Peyer's patch (tissue), 4 donors: ENCODE measurements around the gene OR4E1. TPM values are rescaled to one million over a fixed set of nuclear protein-coding genes. Genes with fewer than 3 reads are reported as not detected.

ENCODE experiments used
- DNase-seq, 3 donors: peaks; one replicate each; pipeline ENCODE4 v3.0.0-alpha.2; 2017 to 2019
- H3K27ac ChIP-seq, 4 donors: fragments of 200-600 bp; sonication (generic); one replicate each; pipeline ENCODE4 v1.5.1; 2016 to 2019
- H3K27me3 ChIP-seq, 2 donors: fragments of 200-600 bp; sonication (generic); one replicate each; pipeline ENCODE4 v1.5.1; 2019
- H3K36me3 ChIP-seq, 3 donors: fragments of 200-600 bp; sonication (generic); one replicate each; pipeline ENCODE4 v1.5.1; 2016 to 2019
- H3K4me1 ChIP-seq, 4 donors: fragments of 200-600 bp; sonication (generic); one replicate each; pipeline ENCODE4 v1.5.1; 2016 to 2019
- H3K4me3 ChIP-seq, 4 donors: fragments of 200-600 bp; sonication (generic); 1 replicate in 3 of 4; 2 replicates in 1 of 4; pipeline ENCODE4 v1.5.1; 2016 to 2019; ENCODE audit warnings: mild to moderate bottlenecking in 1 of 4
- H3K9me3 ChIP-seq, 4 donors: fragments of 200-600 bp; sonication (generic); one replicate each; pipeline ENCODE4 v1.5.1; 2016 to 2019; ENCODE audit warnings: mild to moderate bottlenecking in 1 of 4
- POLR2A ChIP-seq, 2 donors: fragments of 450-650 bp; IDR thresholded peaks; one replicate each; pipeline ENCODE4 v1.5.1; 2017; ENCODE audit warnings: antibody characterized with exemption in 2 of 2, mild to moderate bottlenecking in 2 of 2, moderate library complexity in 2 of 2
- total RNA-seq, 4 donors: library from RNA; depleted of rRNA; stranded (reverse); fragments of >200 nt; gene quantifications; one replicate each; pipeline ENCODE4 v1.1.0, GENCODE V29; 2016
- TF ChIP-seq, protein P1 (sequence below), 6 experiments: fragments of 450-650 bp in 4 of 6; fragments of 200-600 bp in 2 of 6; sonication (generic) in 1 of 6; IDR thresholded peaks; one replicate each; pipeline ENCODE4 v1.5.1; 2017 to 2019; ENCODE audit warnings: antibody characterized with exemption in 6 of 6, mild to moderate bottlenecking in 3 of 6, moderate library complexity in 1 of 6

Gene OR4E1
- total RNA-seq, 4 donors from 2014 or later, result not detected

DNA sequence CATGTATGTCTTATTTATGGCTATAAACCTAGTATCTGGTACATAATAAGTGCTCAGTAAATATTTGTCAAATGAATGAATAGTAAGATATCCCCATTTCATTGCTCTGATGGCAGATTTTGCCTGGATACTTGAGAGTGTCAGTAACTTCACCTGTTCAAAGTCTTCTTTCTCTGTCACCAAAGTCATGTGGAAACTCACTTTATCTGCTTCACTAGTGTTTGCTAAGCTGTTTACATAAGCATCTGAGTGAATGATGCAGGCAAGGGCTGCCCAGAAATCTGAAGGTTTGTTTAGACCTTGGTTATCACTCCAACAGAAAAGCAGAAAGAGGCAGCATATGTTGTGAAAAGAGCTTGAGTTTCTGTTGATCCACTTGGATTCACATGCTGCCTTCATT is 4.3 kb downstream of the OR4E1 start:
- Histone ChIP-seq H3K4me3 (no peak overlapping the region), H3K36me3 (no peaks in the 10 kb centered on the region), H3K4me1 (no peaks in the 10 kb centered on the region), H3K9me3 (no peaks in the 10 kb centered on the region), H3K27me3 (no peaks in the 10 kb centered on the region), H3K27ac (no peak overlapping the region)
- DNase-seq, result no peak
- TF ChIP-seq POLR2A (IDR thresholded peaks at IDR 0.05), result no peak
- TF ChIP-seq, protein P1, sequence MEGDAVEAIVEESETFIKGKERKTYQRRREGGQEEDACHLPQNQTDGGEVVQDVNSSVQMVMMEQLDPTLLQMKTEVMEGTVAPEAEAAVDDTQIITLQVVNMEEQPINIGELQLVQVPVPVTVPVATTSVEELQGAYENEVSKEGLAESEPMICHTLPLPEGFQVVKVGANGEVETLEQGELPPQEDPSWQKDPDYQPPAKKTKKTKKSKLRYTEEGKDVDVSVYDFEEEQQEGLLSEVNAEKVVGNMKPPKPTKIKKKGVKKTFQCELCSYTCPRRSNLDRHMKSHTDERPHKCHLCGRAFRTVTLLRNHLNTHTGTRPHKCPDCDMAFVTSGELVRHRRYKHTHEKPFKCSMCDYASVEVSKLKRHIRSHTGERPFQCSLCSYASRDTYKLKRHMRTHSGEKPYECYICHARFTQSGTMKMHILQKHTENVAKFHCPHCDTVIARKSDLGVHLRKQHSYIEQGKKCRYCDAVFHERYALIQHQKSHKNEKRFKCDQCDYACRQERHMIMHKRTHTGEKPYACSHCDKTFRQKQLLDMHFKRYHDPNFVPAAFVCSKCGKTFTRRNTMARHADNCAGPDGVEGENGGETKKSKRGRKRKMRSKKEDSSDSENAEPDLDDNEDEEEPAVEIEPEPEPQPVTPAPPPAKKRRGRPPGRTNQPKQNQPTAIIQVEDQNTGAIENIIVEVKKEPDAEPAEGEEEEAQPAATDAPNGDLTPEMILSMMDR (IDR thresholded peaks at IDR 0.05), result no peak

DNA sequence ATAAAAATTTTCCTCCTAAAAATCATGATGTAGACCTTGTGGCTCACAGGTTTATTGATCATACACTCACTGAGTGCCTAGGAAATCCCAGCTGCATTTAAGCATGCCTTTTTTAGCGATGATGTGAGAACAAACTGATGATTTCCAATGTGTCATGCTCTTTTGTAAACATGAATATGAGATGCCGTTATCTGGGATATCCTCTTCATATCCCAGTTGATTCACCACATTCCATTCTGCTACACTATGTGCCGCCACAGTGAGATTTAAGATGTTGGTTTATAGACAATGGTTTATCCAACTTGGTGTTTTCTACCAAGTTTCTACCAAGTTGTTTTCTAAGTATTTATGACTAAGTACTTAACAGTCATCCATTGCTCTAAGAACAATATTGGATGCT is 5.2 kb downstream of the OR4E1 start:
- Histone ChIP-seq H3K9me3 (no peaks in the 10 kb centered on the region), H3K27ac (no peak overlapping the region), H3K4me1 (no peaks in the 10 kb centered on the region), H3K36me3 (no peaks in the 10 kb centered on the region), H3K4me3 (no peak overlapping the region), H3K27me3 (no peaks in the 10 kb centered on the region)
- TF ChIP-seq, protein P1 (IDR thresholded peaks at IDR 0.05), result no peak
- no peak for TF ChIP-seq POLR2A (IDR thresholded peaks at IDR 0.05)
- no peak for DNase-seq

DNA sequence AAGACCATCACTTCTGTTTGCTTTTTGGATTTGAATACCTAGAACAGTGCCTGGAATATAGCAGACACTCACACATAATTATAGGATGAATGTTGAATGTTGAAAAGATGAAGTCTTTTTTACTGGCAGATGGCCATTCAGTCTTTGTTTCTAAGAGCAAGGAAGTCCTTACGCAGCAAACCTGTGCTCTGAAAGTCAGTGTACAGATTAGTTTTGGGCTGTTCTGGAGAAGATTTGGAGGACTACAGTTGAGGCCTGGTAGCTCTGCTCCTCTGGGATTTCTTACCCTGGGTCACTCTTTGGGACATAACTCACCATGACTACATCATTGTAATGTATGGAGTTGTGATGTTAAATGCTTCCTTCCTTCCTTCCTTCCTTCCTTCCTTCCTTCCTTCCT is 16.6 kb downstream of the OR4E1 start:
- Histone ChIP-seq H3K4me1 (peaks cover 0 to 7% (median 0%) of the 10 kb centered on the region in 4 donors), H3K4me3 (no peak overlapping the region), H3K27ac (no peak overlapping the region), H3K27me3 (no peaks in the 10 kb centered on the region), H3K36me3 (no peaks in the 10 kb centered on the region), H3K9me3 (no peaks in the 10 kb centered on the region)
- no peak for TF ChIP-seq POLR2A (IDR thresholded peaks at IDR 0.05)
- TF ChIP-seq, protein P1 (IDR thresholded peaks at IDR 0.05), result no peak
- no peak for DNase-seq

DNA sequence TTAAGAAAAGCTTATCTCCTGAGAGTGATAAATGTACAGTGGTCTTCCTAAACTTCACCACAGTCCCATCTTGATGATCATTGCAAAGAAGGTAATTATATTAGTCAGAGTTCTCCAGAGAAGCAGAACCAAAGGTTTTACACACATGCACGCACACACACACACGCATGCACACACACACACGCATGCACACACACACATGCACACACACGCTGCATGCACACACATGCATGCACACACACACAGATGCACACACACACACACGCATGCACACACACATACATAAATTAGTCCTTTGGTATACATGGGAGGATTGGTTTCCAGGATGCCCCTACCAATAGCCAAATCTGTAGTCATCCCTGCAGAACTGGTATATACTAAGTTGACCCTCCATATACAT is 19.4 kb downstream of the OR4E1 start:
- no peak overlapping the region for H3K27ac ChIP-seq
- H3K36me3 ChIP-seq, result no peaks in the 10 kb centered on the region
- H3K4me3 ChIP-seq, result no peak overlapping the region
- H3K4me1 ChIP-seq, result peaks cover 0 to 7% (median 0%) of the 10 kb centered on the region in 4 donors
- H3K9me3 ChIP-seq, result no peaks in the 10 kb centered on the region
- no peaks in the 10 kb centered on the region for H3K27me3 ChIP-seq
- TF ChIP-seq, protein P1 (IDR thresholded peaks at IDR 0.05), result no peak
- no peak for TF ChIP-seq POLR2A (IDR thresholded peaks at IDR 0.05)
- no peak for DNase-seq

DNA sequence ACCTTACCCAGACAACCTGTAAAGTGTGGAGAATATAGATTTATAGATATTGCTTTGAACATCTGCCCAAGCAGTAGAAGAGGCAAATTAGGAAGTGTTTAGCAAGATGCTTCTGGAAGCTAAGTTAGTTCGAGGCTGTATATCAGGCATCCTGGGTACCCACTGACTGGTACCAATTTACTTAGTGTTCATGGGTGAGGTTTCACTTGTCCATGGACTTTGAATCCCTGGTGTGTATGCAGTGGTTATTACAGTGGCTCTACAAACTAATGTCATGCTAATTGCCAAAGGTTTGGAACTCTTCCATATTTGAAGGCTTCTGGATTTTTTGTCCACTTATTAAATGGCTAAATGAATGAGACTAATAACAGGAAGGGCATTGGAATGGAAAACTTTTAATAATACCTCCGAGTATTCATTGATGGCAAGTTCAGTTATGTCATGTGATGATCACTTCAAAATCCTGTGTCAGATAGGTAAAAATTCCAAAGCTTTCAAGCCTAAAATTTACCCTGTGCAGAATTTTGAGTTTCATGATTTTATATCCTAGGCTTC is 20.2 kb downstream of the OR4E1 start, which contains the start of gene OR4E2:
TSS of gene OR4E2 (plus strand) at position 505 of the 555 bp plus-strand sequence. CDS start 11,248 bp downstream, outside the sequence.
- no peak within 1 kb of the TSS for H3K27ac ChIP-seq
- no peak for TF ChIP-seq POLR2A (IDR thresholded peaks at IDR 0.05)
- TF ChIP-seq, protein P1 (IDR thresholded peaks at IDR 0.05), result no peak
- DNase-seq, result no peak
- no peaks in the 10 kb centered on the region for H3K9me3 ChIP-seq
- peaks cover 0 to 7% (median 0%) of the 10 kb centered on the region in 4 donors for H3K4me1 ChIP-seq
- H3K36me3 ChIP-seq, result no peaks in the 10 kb centered on the region
- H3K4me3 ChIP-seq, result no peak within 1 kb of the TSS
- H3K27me3 ChIP-seq, result no peaks in the 10 kb centered on the region
